HCT116 (cell line): Measurements from ENCODE around the gene CST1. TPM values are rescaled to one million over a fixed set of nuclear protein-coding genes. Genes with fewer than 3 reads are reported as not detected.

Experiments
- ATAC-seq: fragments of 200-7000 bp; cut with Tn5 transposase; 2 replicates; pipeline ENCODE4 v1.9.1; 2020; ENCODE audit warnings: mild to moderate bottlenecking, moderate library complexity
- BruUV-seq: library from RNA; stranded (reverse); fragments of 400-500 nt; replicated peaks from 2 replicates; lab custom pipeline; 2021; lab: Mats Ljungman, UMichigan
- CTCF ChIA-PET: fragments of 300-600 bp; sonication (Branson Sonifier 250); formaldehyde crosslinking; loops from one replicate; lab custom pipeline; 2021; ENCODE audit warnings: antibody characterized with exemption; lab: Charles Lee
- POLR2A ChIA-PET: fragments of 300-600, 350-600 bp; sonication (Branson Sonifier 250); formaldehyde crosslinking; loops from one replicate; lab custom pipeline; 2021; ENCODE audit warnings: antibody characterized with exemption; lab: Charles Lee
- RAD21 ChIA-PET, 2 experiments: fragments of 300-600 bp; sonication (Branson Sonifier 250); formaldehyde crosslinking; loops; one replicate each; lab custom pipeline; 2023; ENCODE audit warnings: low total read pairs in 2 of 2; ENCODE audit not compliant: uncharacterized antibody in 2 of 2, unreplicated experiment in 2 of 2, low non-redundant PET in 1 of 2; lab: Charles Lee
- DNase-seq: peaks from one replicate; pipeline ENCODE4 v3.0.0-alpha.2; 2010; ENCODE audit warnings: low read depth, low spot score
- H2AFZ ChIP-seq: fragments of 200-600 bp; shearing (Covaris generic), sonication (generic); 2 replicates; pipeline ENCODE4 v1.6.1; 2017; ENCODE audit warnings: low read depth, mixed run types, mixed read lengths, antibody characterized with exemption, low read length; ENCODE audit not compliant: poor library complexity, severe bottlenecking
- H3K27ac ChIP-seq: 2 replicates; pipeline ENCODE4 v1.5.1; 2012; ENCODE audit warnings: low read depth, low read length
- H3K27me3 ChIP-seq: fragments of 200-600 bp; sonication (generic); 2 replicates; pipeline ENCODE4 v1.6.1; 2016; ENCODE audit warnings: mixed run types, low read length, mixed read lengths; ENCODE audit not compliant: insufficient read depth
- H3K36me3 ChIP-seq, 2 experiments: fragments of 200-500 bp in 1 of 2; fragments of 200-600 bp in 1 of 2; sonication (Bioruptor generic) in 1 of 2; sonication (generic) in 1 of 2; 2 replicates each; pipeline versions ENCODE4 v1.5.1 to v1.6.1; 2014 to 2016; ENCODE audit warnings: low read length in 2 of 2, inconsistent platforms in 1 of 2, mixed read lengths in 1 of 2, mixed run types in 1 of 2; ENCODE audit not compliant: insufficient read depth in 2 of 2, control insufficient read depth in 1 of 2
- H3K4me1 ChIP-seq, 2 experiments: fragments of 200-600 bp in 1 of 2; sonication (generic) in 1 of 2; 2 replicates each; pipeline versions ENCODE4 v1.5.1 to v1.6.1; 2012 to 2017; ENCODE audit warnings: low read length in 2 of 2, inconsistent platforms in 1 of 2, mild to moderate bottlenecking in 1 of 2, mixed read lengths in 1 of 2, mixed run types in 1 of 2, moderate library complexity in 1 of 2; ENCODE audit not compliant: insufficient read depth in 2 of 2, control insufficient read depth in 1 of 2
- H3K4me2 ChIP-seq: fragments of 200-600 bp; sonication (generic); 2 replicates; pipeline ENCODE4 v1.6.1; 2017; ENCODE audit warnings: mixed run types, low read length, mixed read lengths
- H3K4me3 ChIP-seq, 2 experiments: fragments of 200-600 bp in 1 of 2; sonication (generic) in 1 of 2; replicated peaks in 1 of 2; 2 replicates each; pipeline ENCODE4 v1.5.1; 2011 to 2016; ENCODE audit warnings: low read length in 2 of 2, control low read depth in 1 of 2, low read depth in 1 of 2, mild to moderate bottlenecking in 1 of 2, mixed read lengths in 1 of 2, mixed run types in 1 of 2
- H3K79me2 ChIP-seq: fragments of 200-600 bp; sonication (generic); 2 replicates; pipeline ENCODE4 v1.6.1; 2017; ENCODE audit warnings: mild to moderate bottlenecking, mixed run types, low read length, moderate library complexity, mixed read lengths; ENCODE audit not compliant: insufficient read depth
- H3K9ac ChIP-seq: fragments of 200-600 bp; sonication (generic); 2 replicates; pipeline ENCODE4 v1.6.1; 2016; ENCODE audit warnings: low read length, mixed read lengths
- H3K9me2 ChIP-seq: fragments of 200-600 bp; sonication (generic), shearing (Covaris generic); 2 replicates; pipeline ENCODE4 v1.6.1; 2017; ENCODE audit warnings: mixed run types, mild to moderate bottlenecking, moderate library complexity; ENCODE audit not compliant: insufficient read depth
- H3K9me3 ChIP-seq, 2 experiments: fragments of 200-500 bp in 1 of 2; fragments of 200-600 bp in 1 of 2; sonication (Bioruptor generic) in 1 of 2; sonication (generic) in 1 of 2; 2 replicates each; pipeline ENCODE4 v1.6.1; 2014 to 2017; ENCODE audit warnings: low read length in 2 of 2, mixed read lengths in 2 of 2, inconsistent platforms in 1 of 2, low read depth in 1 of 2, mild to moderate bottlenecking in 1 of 2, mixed run types in 1 of 2, moderate library complexity in 1 of 2; ENCODE audit not compliant: control insufficient read depth in 1 of 2, insufficient read depth in 1 of 2
- H4K20me1 ChIP-seq: fragments of 200-600 bp; sonication (generic), shearing (Covaris generic); 2 replicates; pipeline ENCODE4 v1.6.1; 2017; ENCODE audit warnings: mixed run types, mild to moderate bottlenecking, moderate library complexity; ENCODE audit not compliant: insufficient read depth
- CEBPB ChIP-seq: IDR thresholded peaks from 2 replicates; pipeline ENCODE4 v1.6.1; 2012; ENCODE audit warnings: low read depth
- CTCF ChIP-seq, 3 experiments: fragments of 200-600 bp in 1 of 3; sonication (generic) in 1 of 3; IDR thresholded peaks in 2 of 3; conservative IDR thresholded peaks in 1 of 3; 2 replicates each; pipeline ENCODE4 v1.5.1; 2012 to 2017; ENCODE audit warnings: low read depth in 2 of 3, low read length in 2 of 3, antibody characterized with exemption in 1 of 3, borderline replicate concordance in 1 of 3, control low read depth in 1 of 3, mild to moderate bottlenecking in 1 of 3, mixed read lengths in 1 of 3, mixed run types in 1 of 3, moderate library complexity in 1 of 3; ENCODE audit not compliant: insufficient read depth in 1 of 3
- EGR1 ChIP-seq: IDR thresholded peaks from 2 replicates; pipeline ENCODE4 v1.6.1; 2012; ENCODE audit warnings: low read depth
- EZH2 ChIP-seq: fragments of 200-600 bp; sonication (generic); IDR thresholded peaks from 2 replicates; pipeline ENCODE4 v1.6.1; 2017; ENCODE audit warnings: antibody characterized with exemption, mixed run types
- EZH2phosphoT487 ChIP-seq: fragments of 200-600 bp; IDR thresholded peaks from 2 replicates; pipeline ENCODE4 v1.6.1; 2018; ENCODE audit warnings: antibody characterized with exemption, borderline replicate concordance
- JUND ChIP-seq: IDR thresholded peaks from 2 replicates; pipeline ENCODE4 v1.6.1; 2012
- MAX ChIP-seq: IDR thresholded peaks from 2 replicates; pipeline ENCODE4 v1.6.1; 2012
- RAD21 ChIP-seq: IDR thresholded peaks from 2 replicates; pipeline ENCODE4 v1.6.1; 2012; ENCODE audit warnings: low read depth, mild to moderate bottlenecking
- REST ChIP-seq: IDR thresholded peaks from 2 replicates; pipeline ENCODE4 v1.6.1; 2012; ENCODE audit warnings: low read depth
- SIN3A ChIP-seq: IDR thresholded peaks from 2 replicates; pipeline ENCODE4 v1.6.1; 2012; ENCODE audit warnings: low read depth
- SP1 ChIP-seq: IDR thresholded peaks from 2 replicates; pipeline ENCODE4 v1.6.1; 2012; ENCODE audit warnings: low read depth
- SRF ChIP-seq: IDR thresholded peaks from 2 replicates; pipeline ENCODE4 v1.6.1; 2012; ENCODE audit warnings: low read depth
- TCF7L2 ChIP-seq: IDR thresholded peaks from 2 replicates; pipeline ENCODE4 v1.7.0; 2011; ENCODE audit warnings: borderline replicate concordance, inconsistent platforms; ENCODE audit not compliant: insufficient read depth, insufficient read length; ENCODE audit errors: extremely low read depth
- YY1 ChIP-seq: IDR thresholded peaks from 2 replicates; pipeline ENCODE4 v1.6.1; 2011; ENCODE audit warnings: low read length, low read depth, moderate library complexity, mild to moderate bottlenecking; ENCODE audit not compliant: insufficient replicate concordance; ENCODE audit errors: extremely low read depth
- ZFX ChIP-seq: fragments of 450-650 bp; IDR thresholded peaks from 2 replicates; pipeline ENCODE4 v1.6.1; 2017
- ZNF274 ChIP-seq: fragments of 200-500 bp; sonication (Bioruptor generic); IDR thresholded peaks from 2 replicates; pipeline ENCODE4 v1.6.1; 2014; ENCODE audit warnings: mild to moderate bottlenecking, low read depth, low read length, inconsistent platforms
- intact Hi-C: fragments of 100-400 bp; cut with micrococcal nuclease; formaldehyde crosslinking; loops from 2 replicates; pipeline ENCODE4 v1.10.0; 2022
- total RNA-seq: library from RNA; stranded (reverse); gene quantifications from one replicate; pipeline ENCODE4 v1.2.1, GENCODE V29; 2021; ENCODE audit not compliant: unreplicated experiment

CST1 gene
- total RNA-seq, 1 experiment from 2014 or later, result not detected

GRCh38 chr20:23700931-23701330 is 49.8 kb downstream of the CST1 start:
- POLR2A ChIA-PET, result no interaction called here
- Histone ChIP-seq H2AFZ (no peak overlapping the region), H3K4me2 (no peak overlapping the region), H3K9me2 (no peaks in the 10 kb centered on the region), H3K4me1 (no peaks in the 10 kb centered on the region), H3K9me3 (no peaks in the 10 kb centered on the region), H3K27me3 (peaks cover 63% of the 10 kb centered on the region), H4K20me1 (no peaks in the 10 kb centered on the region), H3K36me3 (no peaks in the 10 kb centered on the region), H3K4me3 (no peak overlapping the region), H3K9ac (no peak overlapping the region), H3K79me2 (no peaks in the 10 kb centered on the region), H3K27ac (no peak overlapping the region)
- ATAC-seq (no peak), DNase-seq (no peak)
- CTCF ChIA-PET, result no interaction called here
- RAD21 ChIA-PET, result no interaction called here
- BruUV-seq, result no TSS peak
- intact Hi-C loops, result no loop called here
- no peak for TF ChIP-seq EZH2phosphoT487
- no peak for TF ChIP-seq YY1
- TF ChIP-seq CEBPB, result no peak
- no peak for TF ChIP-seq SRF
- no peak for TF ChIP-seq TCF7L2
- TF ChIP-seq ZNF274, result no peak
- TF ChIP-seq ZFX, result no peak
- TF ChIP-seq MAX, result no peak
- TF ChIP-seq JUND, result no peak
- no peak for TF ChIP-seq REST
- TF ChIP-seq SIN3A, result no peak
- TF ChIP-seq RAD21, result no peak
- TF ChIP-seq CTCF (IDR thresholded peaks at IDR 0.05 in 2 of 3, conservative IDR thresholded peaks at IDR 0.05 in 1 of 3; ENCODE audit: borderline replicate concordance in 1 of 3, insufficient read depth in 1 of 3, low read depth in 2 of 3, low read length in 2 of 3), result no peak
- TF ChIP-seq SP1, result no peak
- TF ChIP-seq EGR1, result no peak
- TF ChIP-seq EZH2, result no peak
